HepG2 (cell line): ENCODE data around the gene PPP2R2B. TPM values are rescaled to one million over a fixed set of nuclear protein-coding genes. Genes with fewer than 3 reads are reported as not detected.

ENCODE experiments used
- CC2D1A ChIP-seq: sonication (generic); formaldehyde crosslinking; IDR thresholded peaks from 2 replicates; pipeline ENCODE4 v1.8.1; 2023; ENCODE audit warnings: mild to moderate bottlenecking, missing genetic modification reagents
- ETV5 ChIP-seq: IDR thresholded peaks from 2 replicates; pipeline ENCODE4 v1.6.1; 2018; ENCODE audit warnings: missing biosample characterization, missing genetic modification reagents, inconsistent platforms, borderline replicate concordance
- GTF2F1 ChIP-seq: fragments of 150-350 bp; IDR thresholded peaks from 2 replicates; pipeline ENCODE4 v1.6.1; 2014; ENCODE audit warnings: low read length
- HES4 ChIP-seq: sonication (generic); formaldehyde crosslinking; IDR thresholded peaks from 2 replicates; pipeline ENCODE4 v1.9.0; 2021; ENCODE audit warnings: mild to moderate bottlenecking, missing genetic modification reagents, borderline replicate concordance
- HNF4G ChIP-seq, 2 experiments: sonication (generic) in 1 of 2; formaldehyde crosslinking in 1 of 2; IDR thresholded peaks; 2 replicates each; pipeline versions ENCODE4 v1.4.0 to v1.6.1; 2011 to 2020; ENCODE audit warnings: borderline replicate concordance in 2 of 2, low read depth in 2 of 2, mild to moderate bottlenecking in 2 of 2, low read length in 1 of 2, missing genetic modification reagents in 1 of 2, moderate library complexity in 1 of 2
- KLF9 ChIP-seq: IDR thresholded peaks from 2 replicates; pipeline ENCODE4 v1.6.1; 2016; ENCODE audit warnings: low read depth
- MXD3 ChIP-seq: IDR thresholded peaks from 2 replicates; pipeline ENCODE4 v1.6.1; 2016; ENCODE audit warnings: mild to moderate bottlenecking, missing biosample characterization, missing genetic modification reagents
- NCOA2 ChIP-seq: sonication (generic); formaldehyde crosslinking; IDR thresholded peaks from 2 replicates; pipeline ENCODE4 v1.8.0; 2022; ENCODE audit warnings: inconsistent platforms
- PAX8 ChIP-seq: sonication (generic); formaldehyde crosslinking; IDR thresholded peaks from 2 replicates; pipeline ENCODE4 v1.8.0; 2022; ENCODE audit warnings: mild to moderate bottlenecking, missing genetic modification reagents, borderline replicate concordance
- PBX3 ChIP-seq: sonication (generic); formaldehyde crosslinking; IDR thresholded peaks from 2 replicates; pipeline ENCODE4 v1.8.1; 2023; ENCODE audit warnings: missing genetic modification reagents, inconsistent platforms, borderline replicate concordance
- PHF8 ChIP-seq: sonication (generic); formaldehyde crosslinking; IDR thresholded peaks from 2 replicates; pipeline ENCODE4 v1.5.0; 2020; ENCODE audit warnings: missing genetic modification reagents
- PITX1 ChIP-seq: sonication (generic); formaldehyde crosslinking; IDR thresholded peaks from 2 replicates; pipeline ENCODE4 v1.5.1; 2020; ENCODE audit warnings: mild to moderate bottlenecking, missing genetic modification reagents
- PRDM10 ChIP-seq: sonication (generic); formaldehyde crosslinking; IDR thresholded peaks from 2 replicates; pipeline ENCODE4 v1.4.0; 2020; ENCODE audit warnings: low read depth, missing genetic modification reagents
- SMYD3 ChIP-seq: sonication (generic); formaldehyde crosslinking; IDR thresholded peaks from 2 replicates; pipeline ENCODE4 v1.8.1; 2023; ENCODE audit warnings: mild to moderate bottlenecking, missing genetic modification reagents
- SUZ12 ChIP-seq: fragments of 150-350 bp; IDR thresholded peaks from 2 replicates; pipeline ENCODE4 v1.6.1; 2014; ENCODE audit warnings: low read depth, low read length
- THAP8 ChIP-seq: sonication (generic); formaldehyde crosslinking; IDR thresholded peaks from 2 replicates; pipeline ENCODE4 v1.5.1; 2020; ENCODE audit warnings: missing genetic modification reagents, mild to moderate bottlenecking, borderline replicate concordance
- YEATS4 ChIP-seq: sonication (generic); formaldehyde crosslinking; IDR thresholded peaks from 2 replicates; pipeline ENCODE4 v1.4.0; 2020; ENCODE audit warnings: missing genetic modification reagents, borderline replicate concordance
- ZNF337 ChIP-seq: sonication (generic); formaldehyde crosslinking; IDR thresholded peaks from 2 replicates; pipeline ENCODE4 v1.5.1; 2020; ENCODE audit warnings: missing genetic modification reagents, low read depth, mild to moderate bottlenecking, borderline replicate concordance
- ZNF383 ChIP-seq: sonication (generic); formaldehyde crosslinking; IDR thresholded peaks from 2 replicates; pipeline ENCODE4 v1.4.0; 2020; ENCODE audit warnings: missing genetic modification reagents, mild to moderate bottlenecking, borderline replicate concordance
- ZNF589 ChIP-seq: sonication (generic); formaldehyde crosslinking; conservative IDR thresholded peaks from 2 replicates; pipeline ENCODE4 v1.8.0; 2022; ENCODE audit warnings: mild to moderate bottlenecking, moderate library complexity, missing genetic modification reagents
- ZNF775 ChIP-seq: sonication (generic); formaldehyde crosslinking; IDR thresholded peaks from 2 replicates; pipeline ENCODE4 v1.4.0; 2020; ENCODE audit warnings: missing genetic modification reagents, mild to moderate bottlenecking, moderate library complexity, borderline replicate concordance
- ZNF792 ChIP-seq: IDR thresholded peaks from 2 replicates; pipeline ENCODE4 v1.6.1; 2016
- polyA plus RNA-seq, 8 experiments: library from polyadenylated mRNA; depleted of rRNA in 3 of 8; stranded (reverse) in 7 of 8; unstranded in 1 of 8; fragments of >200 nt; fragmentation: Illumina TruSeq in 4 of 8; extraction: Trizol in 4 of 8; gene quantifications; 2 replicates each; pipeline versions ENCODE4 v1.2.1 to v1.2.3, GENCODE V29; 2011 to 2016; ENCODE audit warnings: low read depth in 4 of 8, missing spikeins in 1 of 8, mixed read lengths in 1 of 8; ENCODE audit not compliant: insufficient read depth in 1 of 8
- total RNA-seq, 5 experiments: library from RNA; depleted of rRNA; stranded (reverse); fragments of >200 nt; fragmentation: Illumina TruSeq; extraction: Trizol; gene quantifications; 2 replicates each; pipeline ENCODE4 v1.2.3, GENCODE V29; 2016; ENCODE audit warnings: low read depth in 1 of 5

The PPP2R2B gene
- total and polyA plus RNA-seq, 2 of the 13 experiments (the other 11 are each of a cell fraction or from before 2014, with no cell fraction given), result not detected

GRCh38 chr5:146767534-146767933, 111.0 kb downstream of the PPP2R2B start (continued):
- TF ChIP-seq HNF4G (IDR thresholded peaks at IDR 0.05; ENCODE audit: borderline replicate concordance, low read depth, low read length) (peak; percentile 88), HNF4G (CRISPR knock-in tag; IDR thresholded peaks at IDR 0.05; ENCODE audit: borderline replicate concordance, low read depth) (peak; percentile 45; the same call in 1 of the 2 replicates), PITX1 (peak; percentile 38; the same call in 1 of the 2 replicates), ZNF337 (CRISPR knock-in tag) (no peak), ZNF589 (CRISPR knock-in tag) (no peak), YEATS4 (CRISPR knock-in tag) (no peak), NCOA2 (CRISPR knock-in tag) (no peak), SUZ12 (no peak), ZNF775 (CRISPR knock-in tag) (no peak), ETV5 (CRISPR knock-in tag) (no peak), KLF9 (CRISPR knock-in tag) (no peak), ZNF383 (CRISPR knock-in tag) (no peak), ZNF792 (CRISPR knock-in tag) (0 out of 2 replicates have a peak, but pooled peaks have one; percentile 56), GTF2F1 (no peak), PAX8 (CRISPR knock-in tag) (no peak), PBX3 (CRISPR knock-in tag) (no peak), HES4 (CRISPR knock-in tag) (no peak), MXD3 (CRISPR knock-in tag) (no peak), THAP8 (no peak), PHF8 (CRISPR knock-in tag) (no peak), SMYD3 (no peak), PRDM10 (CRISPR knock-in tag) (no peak), CC2D1A (CRISPR knock-in tag) (no peak)
